Femur (tissue), 1 donor: Measurements from ENCODE around the gene PRPS2.

ENCODE experiments used
- DNase-seq: peaks from one replicate; pipeline ENCODE4 v3.0.0-alpha.2; 2017

PRPS2 gene

GRCh38 chrX:12819222-12819621 lies 28.0 kb downstream of the PRPS2 start:
- DNase-seq, result no peak

DNA sequence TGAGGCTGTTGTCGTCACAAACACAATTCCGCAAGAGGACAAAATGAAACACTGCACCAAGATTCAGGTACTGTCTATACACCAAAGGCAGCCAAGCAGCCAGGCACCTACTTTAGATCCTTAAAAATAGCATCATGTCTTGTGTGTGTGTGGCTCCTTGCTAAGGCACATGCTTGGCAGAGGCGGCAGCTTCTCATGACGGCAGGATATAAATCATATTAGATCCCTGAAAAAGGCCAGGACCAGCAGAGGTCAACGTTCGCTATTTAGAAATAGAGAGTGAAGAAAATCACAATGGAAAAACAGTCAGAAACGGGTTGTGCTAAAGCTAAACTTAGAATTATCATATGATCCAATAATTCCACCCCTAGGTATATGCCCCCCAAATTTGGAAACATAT lies 29.5 kb downstream of the PRPS2 start:
- no peak for DNase-seq

GRCh38 chrX:12824944-12825343 lies 33.7 kb downstream of the PRPS2 start:
- DNase-seq, result no peak

DNA sequence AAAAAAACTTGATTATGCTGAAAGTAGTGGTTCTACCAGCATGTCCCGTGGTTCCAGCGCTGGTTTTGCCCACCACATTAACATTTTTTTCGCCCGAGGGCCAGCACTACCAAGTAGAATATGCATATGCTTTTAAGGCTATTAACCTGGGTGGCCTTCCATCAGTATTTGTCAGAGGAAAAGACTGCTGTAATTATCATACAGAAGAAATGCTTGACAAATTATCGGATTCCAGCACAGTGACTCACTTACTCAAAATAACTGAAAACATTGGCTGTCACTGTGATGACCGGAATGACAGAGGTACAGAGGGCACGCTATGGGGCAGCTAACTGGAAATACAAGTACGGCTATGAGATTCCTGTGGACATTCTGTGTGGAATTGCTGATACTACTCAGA lies 34.6 kb downstream of the PRPS2 start:
- DNase-seq, result no peak

DNA sequence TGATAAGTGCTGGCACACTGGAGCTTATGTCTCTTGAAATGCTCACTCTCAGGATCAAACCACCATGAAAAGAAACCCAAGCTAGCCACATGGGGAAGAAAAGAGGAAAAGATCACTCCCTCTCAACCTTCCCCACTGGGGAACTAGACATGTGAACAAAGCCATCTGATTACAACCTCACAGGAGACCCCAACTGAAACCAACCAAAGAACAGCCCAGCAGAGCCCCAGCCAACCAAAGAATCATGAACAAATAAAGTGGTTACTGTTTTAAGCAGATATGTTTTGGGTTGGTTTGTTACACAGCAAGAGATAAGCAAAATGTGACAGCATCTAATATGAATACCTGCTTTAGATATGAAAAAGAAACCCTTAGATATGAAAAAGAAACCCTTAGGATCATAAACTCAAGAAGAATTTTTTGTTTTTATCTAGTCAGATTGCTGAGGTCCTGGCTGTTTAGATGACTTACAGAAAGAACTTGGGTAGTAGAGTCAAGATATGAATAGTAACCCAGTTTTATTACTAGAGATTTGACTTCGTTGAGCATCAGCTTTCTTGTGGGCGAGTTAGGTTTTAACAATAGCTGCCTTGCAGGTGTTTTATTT lies 52.0 kb downstream of the PRPS2 start:
- DNase-seq, result no peak

- no peak for DNase-seq
Observed at GRCh38 chrX:12843668-12844279, 52.6 kb downstream of the PRPS2 start.

GRCh38 chrX:12844319-12844718 lies 53.1 kb downstream of the PRPS2 start:
- DNase-seq, result no peak

DNA sequence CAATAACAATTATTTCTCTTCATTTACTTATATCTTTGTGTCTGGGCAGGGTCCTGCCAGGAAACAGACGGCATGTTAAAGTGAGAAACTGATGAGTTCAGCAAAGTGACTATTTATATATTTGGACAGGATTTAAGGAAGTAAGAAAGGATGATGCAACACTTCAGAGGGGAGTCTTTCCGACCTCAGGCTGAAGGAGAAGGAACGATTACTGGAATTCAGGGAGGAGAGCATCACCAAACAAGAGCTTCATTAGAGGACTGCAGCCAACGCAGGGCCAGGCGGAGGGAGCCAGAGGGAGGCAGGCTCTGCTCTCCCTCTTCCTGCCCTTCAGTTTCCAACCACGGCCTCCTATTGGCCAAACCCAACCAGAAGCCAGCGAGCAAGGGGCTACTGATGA lies 74.1 kb downstream of the PRPS2 start:
- DNase-seq, result no peak

- DNase-seq, result no peak
Observed at GRCh38 chrX:12866451-12867377, 75.5 kb downstream of the PRPS2 start, which contains the start of gene TLR7. Gene TLR7, plus strand, starts transcription at chrX:12867072. Its CDS starts 507 bp downstream, at chrX:12867579.

- no peak for DNase-seq
Observed at GRCh38 chrX:12867685-12868084, 76.5 kb downstream of the PRPS2 start.

GRCh38 chrX:12868747-12869146 lies 77.5 kb downstream of the PRPS2 start:
- no peak for DNase-seq

- DNase-seq, result no peak
Observed at GRCh38 chrX:12871257-12871656, 80.0 kb downstream of the PRPS2 start.

DNA sequence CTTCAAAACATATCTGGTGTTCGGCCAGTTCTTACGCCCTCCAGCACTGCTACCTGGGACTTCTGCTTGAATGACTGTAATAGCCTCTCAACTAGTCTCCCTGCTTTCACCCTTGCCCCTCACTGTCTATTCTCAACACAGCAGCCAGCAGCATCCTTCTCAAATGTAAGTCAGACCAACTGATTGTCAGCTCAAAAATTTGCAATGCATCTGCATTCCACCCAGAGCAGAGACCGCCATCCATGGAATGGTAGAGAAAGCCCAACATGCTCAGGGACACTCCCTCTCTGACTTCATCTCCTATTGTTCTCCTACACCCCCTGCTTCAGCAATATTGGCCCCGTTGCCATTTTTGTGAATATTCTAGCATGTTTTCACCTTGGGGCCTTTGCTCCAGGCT lies 81.5 kb downstream of the PRPS2 start:
- no peak for DNase-seq
